Measurements from ENCODE around the gene TIMM44.
"Not testable (repeated sequence)": the region's sequence is repeated elsewhere in the genome, so short reads cannot be mapped to it uniquely, and the experiment has no call there.

The TIMM44 gene

DNA sequence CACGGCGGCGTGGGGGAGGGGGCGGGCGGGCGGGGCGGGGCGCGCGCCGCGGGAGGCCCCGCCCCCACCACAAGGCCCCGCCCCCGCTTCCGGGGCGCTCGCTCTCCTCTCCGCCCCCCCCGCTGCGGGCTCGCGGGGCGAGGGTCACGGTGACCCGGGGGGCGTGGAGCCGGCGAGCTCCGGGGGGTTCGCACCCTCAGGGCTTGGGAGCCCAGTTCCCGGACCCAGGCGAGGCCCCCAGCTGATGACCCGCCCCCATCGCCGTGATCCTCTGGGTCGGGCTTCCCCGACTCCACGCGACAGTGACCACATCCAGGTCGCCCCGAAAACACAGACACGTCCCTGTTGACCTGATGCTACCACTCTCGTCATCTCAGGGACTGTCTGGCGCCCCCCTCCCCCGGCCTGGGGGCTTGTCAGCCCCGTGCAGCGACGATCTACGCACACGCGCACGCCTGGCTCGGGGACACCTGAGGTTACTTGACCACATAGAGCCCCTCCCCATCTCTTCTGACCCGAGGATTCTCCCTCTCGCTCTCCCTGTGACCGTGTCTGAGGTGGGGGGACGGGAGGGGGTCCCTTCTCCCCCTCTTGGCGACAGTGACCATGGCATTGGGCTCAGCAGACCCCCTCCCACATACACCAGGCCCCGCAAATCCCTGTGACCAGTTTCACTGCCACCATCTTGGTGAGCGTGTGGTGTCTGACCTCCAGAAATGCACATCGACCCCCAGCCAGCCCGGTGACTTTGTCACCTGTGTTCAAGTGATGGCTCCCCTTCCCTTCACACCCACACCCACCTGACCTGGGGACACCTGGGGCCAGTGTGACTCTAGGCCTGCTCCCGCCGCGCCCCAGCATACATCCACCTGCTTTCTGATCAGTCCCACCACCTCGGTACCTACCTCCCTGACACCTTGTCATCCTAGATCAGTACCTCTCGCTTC, 39.1 kb downstream of the TIMM44 start:
- peak in 1 of 2 donors; percentile 32 for DNase-seq (ENCODE audit: extremely low read depth in 1 of 2, low read depth in 1 of 2)

DNA sequence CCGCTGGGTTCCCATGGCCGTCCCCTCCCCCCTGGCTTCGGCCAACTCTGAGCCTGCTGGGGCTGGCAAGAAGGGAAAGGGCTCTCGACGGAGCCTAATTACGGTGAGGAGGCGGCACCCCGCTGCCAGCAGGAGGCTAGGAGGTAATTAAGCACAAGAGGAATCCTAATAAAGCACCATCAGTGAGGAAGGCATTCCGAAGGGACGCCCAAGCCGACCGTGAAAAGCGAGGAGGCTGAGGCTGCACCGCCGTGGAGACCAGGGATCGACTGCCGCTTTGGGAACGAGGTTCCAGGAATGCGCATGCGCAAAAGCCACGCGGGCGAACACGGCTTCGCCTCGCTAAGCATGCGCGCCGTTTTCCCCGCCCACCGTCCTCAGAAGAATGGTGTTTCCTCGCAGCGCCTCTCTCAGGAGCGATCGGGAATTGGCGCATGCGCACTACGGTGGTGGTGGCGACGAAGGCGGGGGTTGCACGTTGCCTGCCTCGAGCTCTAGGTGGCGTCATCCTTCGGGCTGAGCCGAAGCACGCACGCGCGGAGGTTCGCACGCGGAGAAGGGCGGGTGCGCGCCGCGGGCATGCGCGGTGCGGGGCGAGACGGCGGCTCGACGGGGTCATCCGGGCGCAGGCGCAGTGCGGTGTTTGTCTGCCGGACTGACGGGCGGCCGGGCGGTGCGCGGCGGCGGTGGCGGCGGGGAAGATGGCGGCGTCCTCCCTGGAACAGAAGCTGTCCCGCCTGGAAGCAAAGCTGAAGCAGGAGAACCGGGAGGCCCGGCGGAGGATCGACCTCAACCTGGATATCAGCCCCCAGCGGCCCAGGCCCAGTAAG, 40.0 kb downstream of the TIMM44 start, which contains the start of gene MAP2K7:
TSS of gene MAP2K7 (plus strand) at position 634 of the 830 bp plus-strand sequence. CDS start at position 702, 68 bp downstream.
- DNase-seq (ENCODE audit: extremely low read depth in 1 of 2, low read depth in 1 of 2), result peak; percentile 100

DNA sequence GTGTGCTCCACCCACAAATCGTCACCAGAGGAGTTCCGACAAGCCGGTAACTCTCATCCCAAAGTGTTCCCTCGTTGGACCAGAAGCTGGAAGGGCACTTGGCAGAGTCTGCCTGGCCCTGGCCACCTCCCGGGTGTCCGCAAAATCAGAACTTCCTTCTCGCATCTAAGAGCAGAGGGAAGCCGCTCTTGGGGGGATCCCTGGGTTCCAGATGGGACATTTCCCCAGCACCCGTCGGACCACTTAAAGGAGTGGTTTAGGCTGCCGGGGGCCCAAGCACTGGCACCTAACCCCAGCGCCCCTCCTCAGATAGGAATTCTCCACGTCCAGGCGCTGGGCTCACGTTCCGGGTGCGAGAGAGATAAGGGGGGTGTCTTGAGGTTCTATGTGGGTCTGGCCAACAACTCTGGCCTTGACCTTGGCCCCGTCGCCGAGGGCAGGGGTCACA, 40.6 kb downstream of the TIMM44 start:
- DNase-seq (ENCODE audit: extremely low read depth in 1 of 2, low read depth in 1 of 2), result no peak

DNA sequence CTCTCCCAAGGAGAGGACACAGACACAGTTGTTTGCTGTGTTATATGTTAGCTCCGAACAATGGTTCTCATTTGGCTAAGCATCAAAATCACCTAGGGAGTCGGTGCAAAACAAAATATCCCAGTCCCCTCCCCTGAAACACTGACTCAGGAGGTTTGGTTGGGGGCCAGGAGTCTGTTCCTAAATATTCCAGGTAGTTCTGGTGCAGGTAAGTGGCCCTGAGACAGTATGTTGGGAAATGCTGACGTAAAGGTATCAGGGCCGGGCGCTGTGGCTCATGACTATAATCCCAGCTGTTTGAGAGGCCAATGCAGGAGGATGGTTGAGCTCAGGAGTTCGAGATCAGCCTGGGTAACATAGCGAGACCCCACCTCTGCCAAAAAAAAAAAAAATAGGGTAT, 42.1 kb downstream of the TIMM44 start:
- no peak for DNase-seq (ENCODE audit: extremely low read depth in 1 of 2, low read depth in 1 of 2)

DNA sequence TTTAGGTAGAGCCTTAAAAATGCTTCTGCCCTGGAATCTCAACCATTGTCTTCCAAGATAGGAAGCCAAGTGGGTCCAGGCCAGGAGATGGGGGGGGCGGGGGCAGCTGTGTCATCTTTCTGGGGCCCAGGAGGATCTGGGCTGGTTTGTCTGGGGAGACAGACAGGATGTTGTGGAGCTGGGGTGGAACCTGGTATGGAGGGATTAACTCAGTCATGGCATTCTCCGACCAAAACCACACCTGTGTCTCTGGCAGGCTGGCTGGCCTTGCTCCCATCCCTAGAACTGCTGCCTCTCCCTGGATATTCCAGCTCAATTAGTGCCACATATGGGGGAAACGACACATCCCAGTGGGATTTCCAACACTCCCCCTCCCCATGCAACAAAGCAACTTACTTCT, 42.5 kb downstream of the TIMM44 start:
- no peak for DNase-seq (ENCODE audit: extremely low read depth in 1 of 2, low read depth in 1 of 2)

DNA sequence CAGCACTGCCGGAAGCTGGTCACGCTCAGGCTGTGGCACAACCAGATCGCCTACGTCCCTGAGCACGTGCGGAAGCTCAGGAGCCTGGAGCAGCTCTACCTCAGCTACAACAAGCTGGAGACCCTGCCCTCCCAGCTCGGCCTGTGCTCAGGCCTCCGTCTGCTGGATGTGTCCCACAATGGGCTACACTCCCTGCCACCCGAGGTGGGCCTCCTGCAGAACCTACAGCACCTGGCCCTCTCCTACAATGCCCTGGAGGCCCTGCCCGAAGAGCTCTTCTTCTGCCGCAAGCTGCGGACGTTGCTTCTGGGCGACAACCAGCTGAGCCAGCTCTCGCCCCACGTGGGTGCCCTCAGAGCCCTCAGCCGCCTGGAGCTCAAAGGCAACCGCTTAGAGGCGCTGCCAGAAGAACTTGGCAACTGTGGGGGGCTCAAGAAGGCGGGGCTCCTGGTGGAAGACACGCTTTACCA, 43.0 kb downstream of the TIMM44 start:
- no peak for DNase-seq (ENCODE audit: extremely low read depth in 1 of 2, low read depth in 1 of 2)

DNA sequence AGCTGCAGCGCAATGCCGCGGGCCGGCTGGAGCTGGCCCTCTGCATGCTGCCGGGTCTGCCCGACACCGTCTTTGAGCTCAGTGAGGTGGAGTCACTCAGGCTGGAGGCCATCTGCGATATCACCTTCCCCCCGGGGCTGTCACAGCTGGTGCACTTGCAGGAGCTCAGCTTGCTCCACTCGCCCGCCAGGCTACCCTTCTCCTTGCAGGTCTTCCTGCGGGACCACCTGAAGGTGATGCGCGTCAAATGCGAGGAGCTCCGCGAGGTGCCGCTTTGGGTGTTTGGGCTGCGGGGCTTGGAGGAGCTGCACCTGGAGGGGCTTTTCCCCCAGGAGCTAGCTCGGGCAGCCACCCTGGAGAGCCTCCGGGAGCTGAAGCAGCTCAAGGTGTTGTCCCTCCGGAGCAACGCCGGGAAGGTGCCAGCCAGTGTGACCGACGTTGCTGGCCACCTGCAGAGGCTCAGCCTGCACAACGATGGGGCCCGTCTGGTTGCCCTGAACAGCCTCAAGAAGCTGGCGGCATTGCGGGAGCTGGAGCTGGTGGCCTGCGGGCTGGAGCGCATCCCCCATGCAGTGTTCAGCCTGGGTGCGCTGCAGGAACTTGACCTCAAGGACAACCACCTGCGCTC, 43.6 kb downstream of the TIMM44 start:
- DNase-seq (ENCODE audit: extremely low read depth in 1 of 2, low read depth in 1 of 2), result no peak

DNA sequence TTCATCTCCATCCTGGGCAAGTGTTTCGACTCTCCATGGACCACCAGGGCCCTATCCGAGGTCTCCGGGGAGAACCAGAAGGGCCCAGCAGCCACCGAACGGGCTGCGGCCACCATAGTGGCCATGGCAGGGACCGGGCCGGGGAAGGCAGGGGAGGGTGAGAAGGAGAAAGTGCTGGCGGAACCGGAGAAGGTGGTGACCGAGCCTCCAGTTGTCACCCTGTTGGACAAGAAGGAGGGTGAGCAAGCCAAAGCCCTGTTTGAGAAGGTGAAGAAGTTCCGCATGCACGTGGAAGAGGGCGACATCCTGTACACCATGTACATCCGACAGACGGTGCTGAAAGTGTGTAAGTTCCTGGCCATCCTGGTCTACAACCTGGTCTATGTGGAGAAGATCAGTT, 44.5 kb downstream of the TIMM44 start:
- DNase-seq (ENCODE audit: extremely low read depth in 1 of 2, low read depth in 1 of 2), result no peak

DNA sequence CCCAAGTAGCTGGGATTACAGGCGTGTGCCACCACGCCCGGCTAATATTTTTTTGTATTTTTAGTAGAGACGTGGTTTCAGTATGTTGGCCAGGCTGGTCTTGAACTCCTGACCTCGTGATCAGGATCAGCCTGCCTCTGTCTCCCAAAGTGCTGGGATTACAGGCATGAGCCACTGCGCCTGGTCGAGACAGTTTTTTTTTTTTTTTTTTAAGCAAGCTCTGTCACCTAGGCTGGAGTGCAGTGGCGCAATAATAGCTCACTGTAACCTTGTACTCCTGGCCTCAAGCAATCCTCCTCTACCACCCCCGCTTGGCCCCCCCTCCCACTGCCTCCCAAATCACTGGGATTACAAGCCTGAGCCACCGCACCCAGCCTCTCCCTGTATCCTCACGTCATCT, 46.2 kb downstream of the TIMM44 start:
- no peak for DNase-seq (ENCODE audit: extremely low read depth in 1 of 2, low read depth in 1 of 2)

DNA sequence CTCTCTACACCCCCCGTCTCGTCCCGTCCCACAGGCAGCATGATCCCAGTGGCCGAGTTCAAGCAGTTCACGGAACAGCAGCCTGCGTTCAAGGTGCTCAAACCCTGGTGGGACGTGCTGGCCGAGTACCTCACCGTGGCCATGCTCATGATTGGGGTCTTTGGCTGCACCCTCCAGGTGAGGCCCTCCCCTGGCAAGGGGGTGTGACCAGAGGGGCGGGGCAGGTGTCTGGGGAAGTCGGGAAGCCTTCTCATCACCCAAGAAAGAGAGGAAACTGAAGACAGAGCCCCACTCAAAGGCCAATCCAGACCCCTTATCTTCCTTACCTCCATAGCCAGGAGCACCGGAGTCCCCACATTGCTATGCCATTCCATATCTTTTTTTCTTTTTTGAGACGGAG, 47.9 kb downstream of the TIMM44 start:
- DNase-seq (ENCODE audit: extremely low read depth in 1 of 2, low read depth in 1 of 2), result no peak

DNA sequence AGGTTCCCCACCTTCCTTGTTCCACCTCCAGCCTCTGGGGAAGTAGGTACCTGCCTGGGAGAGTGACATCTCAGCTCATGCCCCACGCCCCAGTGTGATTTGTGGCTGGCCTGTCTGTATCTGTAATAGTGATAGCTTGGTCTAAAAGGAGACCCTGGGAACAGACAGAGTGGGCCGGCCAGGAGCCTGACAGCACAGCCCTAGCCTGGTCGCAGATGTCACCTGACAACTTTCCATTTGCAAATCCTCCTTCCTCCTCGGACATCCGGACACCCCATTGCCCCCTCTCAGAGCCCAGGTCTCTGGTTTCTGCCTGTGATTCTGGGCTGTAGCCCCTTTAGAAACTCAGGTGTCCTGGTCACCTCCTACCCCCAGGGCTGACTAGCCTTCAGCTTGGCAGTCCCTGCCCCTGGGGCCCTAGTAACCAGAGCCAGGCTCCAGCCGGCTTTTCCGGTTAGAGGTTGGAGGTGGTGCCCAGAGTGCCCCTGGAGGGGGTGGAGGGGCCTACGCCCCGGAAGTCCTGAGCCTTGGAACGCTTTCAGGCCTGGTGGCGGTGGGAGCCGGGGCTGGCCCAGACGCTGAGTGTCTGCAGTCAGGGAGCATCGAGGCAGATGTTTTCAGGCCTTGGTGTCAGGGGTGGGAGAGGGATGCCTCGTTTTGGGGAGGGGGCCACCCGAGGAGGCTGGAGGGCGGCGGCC, 48.7 kb downstream of the TIMM44 start:
- DNase-seq (ENCODE audit: extremely low read depth in 1 of 2, low read depth in 1 of 2), result no peak

DNA sequence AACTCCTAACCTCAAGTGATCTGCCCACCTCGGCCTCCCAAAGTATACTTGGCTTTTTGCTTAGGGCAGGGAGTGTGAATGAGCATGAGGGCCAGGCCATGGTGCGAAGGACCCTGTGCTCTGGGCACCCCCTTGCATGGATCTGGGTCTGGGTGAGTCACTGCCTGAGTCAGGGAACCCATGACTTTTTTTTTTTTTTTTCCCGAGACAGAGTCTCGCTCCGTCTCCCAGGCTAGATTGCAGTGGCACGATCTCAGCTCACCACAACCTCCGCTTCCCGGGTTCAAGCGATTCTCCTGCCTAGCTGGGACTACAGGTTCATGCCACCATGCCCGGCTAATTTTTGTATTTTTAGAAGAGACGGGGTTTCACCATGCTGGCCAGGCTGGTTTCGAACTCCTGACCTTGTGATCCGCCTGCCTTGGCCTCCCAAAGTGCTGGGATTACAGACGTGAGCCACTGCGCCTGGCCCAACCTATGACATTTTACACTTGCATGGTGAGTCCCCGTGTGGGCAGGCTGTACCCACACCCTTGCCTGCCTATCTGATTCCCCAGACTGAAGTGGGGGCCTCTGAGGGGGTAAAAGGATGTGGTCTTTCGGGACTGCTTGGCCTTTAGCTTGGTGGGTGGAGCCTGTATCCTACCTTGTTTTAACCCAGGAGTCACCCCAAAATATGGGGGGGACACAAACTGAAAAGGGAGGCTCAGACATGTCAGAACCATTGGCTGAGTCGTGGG, 49.9 kb downstream of the TIMM44 start:
- not testable (repeated sequence) for DNase-seq (ENCODE audit: extremely low read depth in 1 of 2, low read depth in 1 of 2)

DNA sequence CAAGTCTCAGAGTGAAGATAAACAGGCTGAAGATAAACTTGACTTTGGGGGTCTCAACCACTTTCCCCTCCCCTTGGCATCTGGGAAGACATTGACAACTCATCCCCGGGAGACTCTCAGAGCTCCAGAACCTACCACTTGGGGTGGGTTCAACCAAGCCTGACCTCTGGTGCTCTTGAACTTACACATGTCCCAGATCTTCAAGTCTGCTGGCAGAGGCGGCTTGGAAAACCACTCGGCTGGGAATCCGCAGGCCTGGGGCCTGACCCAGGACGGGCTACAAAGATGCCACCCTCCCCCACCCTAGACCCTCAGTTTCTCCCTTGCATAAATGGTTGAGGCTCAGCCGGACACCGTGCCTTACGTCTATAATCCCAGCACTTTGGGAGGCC, 54.6 kb downstream of the TIMM44 start:
- no peak for DNase-seq (ENCODE audit: extremely low read depth in 1 of 2, low read depth in 1 of 2)

DNA sequence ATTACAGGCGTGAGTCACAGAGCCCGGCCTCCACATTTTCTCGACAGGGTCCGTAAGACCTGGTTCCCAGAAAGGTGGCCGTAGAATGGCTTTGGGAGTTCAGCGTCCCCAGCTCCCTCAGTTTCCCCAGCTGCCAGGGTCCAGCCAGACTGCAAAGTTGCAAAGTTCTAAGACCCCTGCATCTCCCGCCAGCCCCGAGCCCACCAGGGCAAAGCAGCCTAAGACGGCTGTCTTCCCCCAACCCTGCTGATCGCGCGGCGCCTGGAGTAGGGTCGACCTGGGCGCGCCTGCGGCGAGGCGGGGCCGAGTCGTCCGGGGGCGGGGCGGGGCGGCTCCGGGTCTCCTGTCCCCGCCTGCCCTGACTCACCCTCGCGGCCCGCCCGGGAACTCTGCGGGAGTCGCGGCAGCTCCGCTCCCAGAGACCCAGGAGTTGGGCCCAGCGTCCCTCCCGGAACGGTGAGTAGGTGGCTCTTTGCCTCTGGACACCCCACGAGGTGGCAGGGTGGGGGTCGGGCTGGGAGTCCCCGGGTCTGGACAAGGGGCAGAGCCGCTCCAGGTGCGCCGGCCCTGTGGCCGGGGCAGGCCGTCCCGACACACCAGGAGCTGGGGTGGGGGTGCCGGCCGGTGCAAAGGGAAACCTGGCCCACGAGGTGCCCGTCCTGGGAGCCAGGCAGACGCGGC, 55.2 kb downstream of the TIMM44 start, which contains the start of gene LRRC8E:
TSS of gene LRRC8E (plus strand) at position 366 of the 681 bp plus-strand sequence. CDS start 7,094 bp downstream, outside the sequence.
- DNase-seq (ENCODE audit: extremely low read depth in 1 of 2, low read depth in 1 of 2), result no peak

DNA sequence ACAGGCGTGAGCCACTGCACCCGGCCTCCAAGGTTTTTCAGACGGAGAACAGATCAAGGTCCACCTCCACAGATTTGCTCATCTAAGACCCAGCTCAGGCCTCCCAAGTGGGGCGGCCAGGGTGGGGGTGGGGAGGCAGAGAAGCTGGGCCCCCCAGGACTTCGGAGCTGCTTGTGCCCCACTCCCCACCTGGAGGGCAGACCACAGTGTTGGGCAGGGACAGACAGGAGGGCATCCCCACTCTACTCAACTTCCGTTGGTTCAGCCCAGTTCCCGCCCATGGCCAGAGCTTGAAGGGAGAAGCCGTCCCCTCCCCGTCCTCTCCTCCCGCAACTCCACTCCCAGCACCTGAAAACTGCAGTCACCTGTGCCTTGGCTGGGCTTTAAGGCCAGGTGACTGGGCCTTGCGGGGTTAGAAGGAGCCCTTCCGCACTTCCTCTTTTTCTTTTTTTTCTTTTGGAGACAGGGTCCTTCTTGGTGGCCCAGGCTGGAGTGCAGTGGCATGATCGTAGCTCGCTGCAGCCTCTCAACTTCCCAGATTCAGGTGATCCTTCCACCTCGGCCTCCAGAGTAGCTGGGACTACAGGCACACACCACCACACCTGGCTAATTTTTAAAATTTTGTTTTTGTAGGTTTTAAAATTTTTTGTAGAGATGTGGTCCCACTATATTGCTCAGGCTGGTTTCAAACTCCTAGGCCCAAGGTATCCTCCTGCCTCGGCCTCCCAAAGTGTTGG, 55.9 kb downstream of the TIMM44 start:
- DNase-seq (ENCODE audit: extremely low read depth in 1 of 2, low read depth in 1 of 2), result no peak

DNA sequence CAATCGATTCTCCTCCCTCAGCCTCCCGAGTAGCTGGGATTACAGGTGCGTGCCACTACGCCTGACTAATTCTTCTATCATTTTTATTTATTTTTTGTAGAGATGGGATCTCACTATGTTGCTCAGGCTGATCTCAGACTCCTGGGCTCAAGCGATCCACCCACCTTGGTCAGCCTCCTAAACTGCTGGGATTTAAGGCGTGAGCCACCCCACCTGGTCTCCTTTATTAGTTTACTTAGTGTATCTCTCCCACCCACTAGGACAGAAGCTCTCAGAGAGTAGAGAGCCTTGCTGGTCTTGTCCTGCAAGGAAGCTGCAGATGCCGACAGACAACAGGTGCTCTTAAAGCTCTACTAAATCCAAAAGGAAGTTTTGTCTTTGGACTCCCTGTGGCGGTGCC, 57.6 kb downstream of the TIMM44 start:
- DNase-seq (ENCODE audit: extremely low read depth in 1 of 2, low read depth in 1 of 2), result no peak

DNA sequence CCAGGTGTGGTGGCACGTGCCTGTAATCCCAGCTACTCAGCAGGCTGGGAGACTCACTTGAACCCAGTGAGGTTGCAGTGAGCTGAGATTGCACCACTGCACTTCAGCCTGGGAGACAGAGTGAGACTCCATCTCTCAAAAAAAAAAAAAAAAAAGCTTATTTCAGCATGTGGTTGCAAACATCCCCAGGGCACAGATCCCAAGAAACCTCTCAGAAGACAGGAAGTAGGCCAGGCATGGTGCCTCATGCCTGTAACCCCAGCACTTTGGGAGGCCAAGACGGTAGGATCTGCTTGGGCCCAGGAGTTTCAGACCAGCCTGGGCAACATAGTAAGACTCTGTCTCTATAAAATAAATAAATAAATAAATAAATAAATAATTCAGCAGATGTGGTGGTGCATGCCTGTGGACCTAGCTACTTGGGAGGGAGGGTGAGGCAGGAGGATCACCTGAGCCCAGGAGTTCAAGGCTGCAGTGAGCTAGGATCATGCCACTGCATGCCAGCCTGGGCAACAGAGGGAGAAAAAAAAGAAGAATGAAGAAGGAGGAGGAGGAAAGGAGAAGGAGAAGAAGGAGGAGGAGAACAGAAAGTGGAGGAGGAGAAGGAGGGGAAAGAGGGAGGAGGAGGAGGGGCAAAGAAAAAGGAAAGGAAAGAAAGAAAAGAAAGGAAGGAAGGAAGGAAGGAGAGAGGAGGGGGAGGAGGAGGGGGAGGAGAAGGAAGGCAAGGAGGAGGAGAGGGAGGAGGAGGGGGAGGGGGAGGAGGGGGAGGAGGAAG, 59.5 kb downstream of the TIMM44 start:
- no peak for DNase-seq (ENCODE audit: extremely low read depth in 1 of 2, low read depth in 1 of 2)

DNA sequence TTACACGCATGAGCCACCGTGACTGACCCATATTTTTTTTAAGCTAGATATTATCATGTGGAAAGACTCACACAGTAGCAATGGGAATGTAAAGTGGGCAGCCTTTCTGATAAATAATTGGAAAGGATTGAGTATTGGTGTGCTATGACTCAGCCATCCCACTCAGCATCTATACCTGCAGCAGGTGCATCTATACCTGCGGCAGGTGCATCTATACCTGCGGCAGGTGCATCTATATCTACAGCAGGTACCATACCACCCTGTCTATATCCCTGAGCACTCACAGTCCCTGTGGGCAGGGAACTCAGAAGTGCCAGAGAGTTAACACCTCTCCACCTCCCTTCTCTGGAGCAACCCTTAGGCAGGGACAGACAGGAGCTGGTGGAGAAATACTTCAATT, 60.4 kb downstream of the TIMM44 start:
- DNase-seq (ENCODE audit: extremely low read depth in 1 of 2, low read depth in 1 of 2), result no peak

Measured in activated CD8-positive, alpha-beta memory T cell treated with anti-CD3 and anti-CD28 coated beads for 1 hour (primary cell).